HCT116 (cell line): ENCODE measurements around the gene KCTD10. TPM values are rescaled to one million over a fixed set of nuclear protein-coding genes. Genes with fewer than 3 reads are reported as not detected.

Experiments used
- ATAC-seq: fragments of 200-7000 bp; cut with Tn5 transposase; 2 replicates; pipeline ENCODE4 v1.9.1; 2020; ENCODE audit warnings: mild to moderate bottlenecking, moderate library complexity
- BruUV-seq: library from RNA; stranded (reverse); fragments of 400-500 nt; replicated peaks from 2 replicates; lab custom pipeline; 2021; lab: Mats Ljungman, UMichigan
- CTCF ChIA-PET: fragments of 300-600 bp; sonication (Branson Sonifier 250); formaldehyde crosslinking; loops from one replicate; lab custom pipeline; 2021; ENCODE audit warnings: antibody characterized with exemption; lab: Charles Lee
- POLR2A ChIA-PET: fragments of 300-600, 350-600 bp; sonication (Branson Sonifier 250); formaldehyde crosslinking; loops from one replicate; lab custom pipeline; 2021; ENCODE audit warnings: antibody characterized with exemption; lab: Charles Lee
- RAD21 ChIA-PET, 2 experiments: fragments of 300-600 bp; sonication (Branson Sonifier 250); formaldehyde crosslinking; loops; one replicate each; lab custom pipeline; 2023; ENCODE audit warnings: low total read pairs in 2 of 2; ENCODE audit not compliant: uncharacterized antibody in 2 of 2, unreplicated experiment in 2 of 2, low non-redundant PET in 1 of 2; lab: Charles Lee
- DNase-seq: peaks from one replicate; pipeline ENCODE4 v3.0.0-alpha.2; 2010; ENCODE audit warnings: low read depth, low spot score
- H2AFZ ChIP-seq: fragments of 200-600 bp; shearing (Covaris generic), sonication (generic); 2 replicates; pipeline ENCODE4 v1.6.1; 2017; ENCODE audit warnings: low read depth, mixed run types, mixed read lengths, antibody characterized with exemption, low read length; ENCODE audit not compliant: poor library complexity, severe bottlenecking
- H3K27ac ChIP-seq: 2 replicates; pipeline ENCODE4 v1.5.1; 2012; ENCODE audit warnings: low read depth, low read length
- H3K27me3 ChIP-seq: fragments of 200-600 bp; sonication (generic); 2 replicates; pipeline ENCODE4 v1.6.1; 2016; ENCODE audit warnings: mixed run types, low read length, mixed read lengths; ENCODE audit not compliant: insufficient read depth
- H3K36me3 ChIP-seq, 2 experiments: fragments of 200-500 bp in 1 of 2; fragments of 200-600 bp in 1 of 2; sonication (Bioruptor generic) in 1 of 2; sonication (generic) in 1 of 2; 2 replicates each; pipeline versions ENCODE4 v1.5.1 to v1.6.1; 2014 to 2016; ENCODE audit warnings: low read length in 2 of 2, inconsistent platforms in 1 of 2, mixed read lengths in 1 of 2, mixed run types in 1 of 2; ENCODE audit not compliant: insufficient read depth in 2 of 2, control insufficient read depth in 1 of 2
- H3K4me1 ChIP-seq, 2 experiments: fragments of 200-600 bp in 1 of 2; sonication (generic) in 1 of 2; 2 replicates each; pipeline versions ENCODE4 v1.5.1 to v1.6.1; 2012 to 2017; ENCODE audit warnings: low read length in 2 of 2, inconsistent platforms in 1 of 2, mild to moderate bottlenecking in 1 of 2, mixed read lengths in 1 of 2, mixed run types in 1 of 2, moderate library complexity in 1 of 2; ENCODE audit not compliant: insufficient read depth in 2 of 2, control insufficient read depth in 1 of 2
- H3K4me2 ChIP-seq: fragments of 200-600 bp; sonication (generic); 2 replicates; pipeline ENCODE4 v1.6.1; 2017; ENCODE audit warnings: mixed run types, low read length, mixed read lengths
- H3K4me3 ChIP-seq, 2 experiments: fragments of 200-600 bp in 1 of 2; sonication (generic) in 1 of 2; replicated peaks in 1 of 2; 2 replicates each; pipeline ENCODE4 v1.5.1; 2011 to 2016; ENCODE audit warnings: low read length in 2 of 2, control low read depth in 1 of 2, low read depth in 1 of 2, mild to moderate bottlenecking in 1 of 2, mixed read lengths in 1 of 2, mixed run types in 1 of 2
- H3K79me2 ChIP-seq: fragments of 200-600 bp; sonication (generic); 2 replicates; pipeline ENCODE4 v1.6.1; 2017; ENCODE audit warnings: mild to moderate bottlenecking, mixed run types, low read length, moderate library complexity, mixed read lengths; ENCODE audit not compliant: insufficient read depth
- H3K9ac ChIP-seq: fragments of 200-600 bp; sonication (generic); 2 replicates; pipeline ENCODE4 v1.6.1; 2016; ENCODE audit warnings: low read length, mixed read lengths
- H3K9me2 ChIP-seq: fragments of 200-600 bp; sonication (generic), shearing (Covaris generic); 2 replicates; pipeline ENCODE4 v1.6.1; 2017; ENCODE audit warnings: mixed run types, mild to moderate bottlenecking, moderate library complexity; ENCODE audit not compliant: insufficient read depth
- H3K9me3 ChIP-seq, 2 experiments: fragments of 200-500 bp in 1 of 2; fragments of 200-600 bp in 1 of 2; sonication (Bioruptor generic) in 1 of 2; sonication (generic) in 1 of 2; 2 replicates each; pipeline ENCODE4 v1.6.1; 2014 to 2017; ENCODE audit warnings: low read length in 2 of 2, mixed read lengths in 2 of 2, inconsistent platforms in 1 of 2, low read depth in 1 of 2, mild to moderate bottlenecking in 1 of 2, mixed run types in 1 of 2, moderate library complexity in 1 of 2; ENCODE audit not compliant: control insufficient read depth in 1 of 2, insufficient read depth in 1 of 2
- H4K20me1 ChIP-seq: fragments of 200-600 bp; sonication (generic), shearing (Covaris generic); 2 replicates; pipeline ENCODE4 v1.6.1; 2017; ENCODE audit warnings: mixed run types, mild to moderate bottlenecking, moderate library complexity; ENCODE audit not compliant: insufficient read depth
- CBX3 ChIP-seq: IDR thresholded peaks from 2 replicates; pipeline ENCODE4 v1.6.1; 2012; ENCODE audit warnings: low read depth
- EGR1 ChIP-seq: IDR thresholded peaks from 2 replicates; pipeline ENCODE4 v1.6.1; 2012; ENCODE audit warnings: low read depth
- ELF1 ChIP-seq: IDR thresholded peaks from 2 replicates; pipeline ENCODE4 v1.6.1; 2012; ENCODE audit warnings: low read depth, borderline replicate concordance
- EZH2 ChIP-seq: fragments of 200-600 bp; sonication (generic); IDR thresholded peaks from 2 replicates; pipeline ENCODE4 v1.6.1; 2017; ENCODE audit warnings: antibody characterized with exemption, mixed run types
- EZH2phosphoT487 ChIP-seq: fragments of 200-600 bp; IDR thresholded peaks from 2 replicates; pipeline ENCODE4 v1.6.1; 2018; ENCODE audit warnings: antibody characterized with exemption, borderline replicate concordance
- FOSL1 ChIP-seq: IDR thresholded peaks from 2 replicates; pipeline ENCODE4 v1.6.1; 2012; ENCODE audit warnings: low read depth
- JUND ChIP-seq: IDR thresholded peaks from 2 replicates; pipeline ENCODE4 v1.6.1; 2012
- POLR2A ChIP-seq: IDR thresholded peaks from 2 replicates; pipeline ENCODE4 v1.7.0; 2011; ENCODE audit warnings: borderline replicate concordance; ENCODE audit not compliant: insufficient read depth, insufficient read length; ENCODE audit errors: extremely low read depth
- SP1 ChIP-seq: IDR thresholded peaks from 2 replicates; pipeline ENCODE4 v1.6.1; 2012; ENCODE audit warnings: low read depth
- SRF ChIP-seq: IDR thresholded peaks from 2 replicates; pipeline ENCODE4 v1.6.1; 2012; ENCODE audit warnings: low read depth
- TCF7L2 ChIP-seq: IDR thresholded peaks from 2 replicates; pipeline ENCODE4 v1.7.0; 2011; ENCODE audit warnings: borderline replicate concordance, inconsistent platforms; ENCODE audit not compliant: insufficient read depth, insufficient read length; ENCODE audit errors: extremely low read depth
- YY1 ChIP-seq: IDR thresholded peaks from 2 replicates; pipeline ENCODE4 v1.6.1; 2011; ENCODE audit warnings: low read length, low read depth, moderate library complexity, mild to moderate bottlenecking; ENCODE audit not compliant: insufficient replicate concordance; ENCODE audit errors: extremely low read depth
- ZNF274 ChIP-seq: fragments of 200-500 bp; sonication (Bioruptor generic); IDR thresholded peaks from 2 replicates; pipeline ENCODE4 v1.6.1; 2014; ENCODE audit warnings: mild to moderate bottlenecking, low read depth, low read length, inconsistent platforms
- intact Hi-C: fragments of 100-400 bp; cut with micrococcal nuclease; formaldehyde crosslinking; loops from 2 replicates; pipeline ENCODE4 v1.10.0; 2022
- total RNA-seq: library from RNA; stranded (reverse); gene quantifications from one replicate; pipeline ENCODE4 v1.2.1, GENCODE V29; 2021; ENCODE audit not compliant: unreplicated experiment
- TF ChIP-seq, protein P1 (sequence below): IDR thresholded peaks from 2 replicates; pipeline ENCODE4 v1.6.1; 2011; ENCODE audit warnings: mild to moderate bottlenecking, low read length, moderate library complexity; ENCODE audit not compliant: insufficient replicate concordance; ENCODE audit errors: extremely low read depth
- TF ChIP-seq, protein P2 (sequence below): IDR thresholded peaks from 2 replicates; pipeline ENCODE4 v1.6.1; 2012
- TF ChIP-seq, protein P3 (sequence below): IDR thresholded peaks from 2 replicates; pipeline ENCODE4 v1.6.1; 2012
- TF ChIP-seq, protein P4 (sequence below): IDR thresholded peaks from 2 replicates; pipeline ENCODE4 v1.6.1; 2012; ENCODE audit warnings: low read depth

The KCTD10 gene
- total RNA-seq, 1 experiment from 2014 or later, result 34.7 TPM

DNA sequence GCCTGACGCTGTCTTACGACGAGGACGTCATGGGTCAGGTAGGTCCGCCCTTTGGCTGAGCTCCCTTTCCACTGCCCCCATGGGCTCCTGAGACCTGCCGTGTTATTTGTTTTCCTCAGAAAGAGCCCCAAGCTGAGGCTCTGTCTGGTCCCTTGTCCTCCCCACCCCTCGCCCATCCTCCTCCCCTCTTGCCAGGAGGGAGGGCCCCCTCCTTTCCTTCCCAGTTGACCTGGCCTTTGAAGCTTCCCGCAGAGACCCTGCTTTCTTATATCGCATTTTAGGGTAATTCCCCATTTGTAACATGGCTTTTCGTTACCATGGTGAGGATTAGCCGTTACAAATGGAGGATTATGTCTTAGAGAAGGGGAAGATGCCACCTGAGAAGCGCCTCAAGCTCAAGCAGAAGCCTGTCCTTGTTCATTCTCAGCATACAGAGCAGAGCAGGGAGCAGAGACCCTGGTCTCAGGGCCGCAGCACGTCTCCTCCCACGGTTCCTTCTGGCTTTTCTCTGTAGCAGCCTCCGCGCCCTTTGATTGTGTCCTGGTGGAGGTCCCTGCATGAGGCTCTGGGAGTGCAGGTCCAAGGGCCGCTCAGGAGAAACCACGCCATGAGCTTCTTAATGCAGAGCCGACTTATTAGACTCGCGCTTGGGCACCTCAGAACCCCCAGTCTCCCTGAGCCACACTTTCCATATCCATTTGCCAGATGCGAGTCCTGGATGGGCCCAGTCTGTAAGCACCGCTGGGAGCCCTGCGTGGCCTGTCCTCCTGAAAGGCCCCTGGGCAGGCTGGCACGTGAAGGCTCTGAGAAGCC is 47.6 kb upstream of the KCTD10 start (continued):
- TF ChIP-seq, protein P1, sequence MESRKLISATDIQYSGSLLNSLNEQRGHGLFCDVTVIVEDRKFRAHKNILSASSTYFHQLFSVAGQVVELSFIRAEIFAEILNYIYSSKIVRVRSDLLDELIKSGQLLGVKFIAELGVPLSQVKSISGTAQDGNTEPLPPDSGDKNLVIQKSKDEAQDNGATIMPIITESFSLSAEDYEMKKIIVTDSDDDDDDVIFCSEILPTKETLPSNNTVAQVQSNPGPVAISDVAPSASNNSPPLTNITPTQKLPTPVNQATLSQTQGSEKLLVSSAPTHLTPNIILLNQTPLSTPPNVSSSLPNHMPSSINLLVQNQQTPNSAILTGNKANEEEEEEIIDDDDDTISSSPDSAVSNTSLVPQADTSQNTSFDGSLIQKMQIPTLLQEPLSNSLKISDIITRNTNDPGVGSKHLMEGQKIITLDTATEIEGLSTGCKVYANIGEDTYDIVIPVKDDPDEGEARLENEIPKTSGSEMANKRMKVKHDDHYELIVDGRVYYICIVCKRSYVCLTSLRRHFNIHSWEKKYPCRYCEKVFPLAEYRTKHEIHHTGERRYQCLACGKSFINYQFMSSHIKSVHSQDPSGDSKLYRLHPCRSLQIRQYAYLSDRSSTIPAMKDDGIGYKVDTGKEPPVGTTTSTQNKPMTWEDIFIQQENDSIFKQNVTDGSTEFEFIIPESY, result no peak

DNA sequence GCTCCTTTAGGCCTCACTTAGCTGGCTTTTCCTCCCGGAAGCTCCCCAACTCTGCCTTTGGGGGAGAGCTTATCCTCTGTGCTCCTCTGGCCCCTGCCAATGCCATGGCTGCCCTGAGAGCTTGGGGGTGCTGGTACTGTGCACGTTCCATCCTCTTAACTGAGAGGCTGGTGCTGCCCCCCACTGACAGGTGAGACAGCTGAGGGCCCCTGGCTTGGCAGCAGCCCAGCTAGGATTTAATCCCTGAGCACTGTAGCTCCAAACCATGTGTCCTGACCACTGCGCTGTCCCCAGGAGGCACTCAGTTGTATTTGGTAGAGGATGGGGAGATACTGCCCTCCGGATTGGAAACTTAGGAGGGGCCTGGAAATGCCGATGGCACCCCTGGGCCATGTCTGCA is 46.4 kb upstream of the KCTD10 start:
- POLR2A ChIA-PET, result no interaction called here
- Histone ChIP-seq H2AFZ (no peak overlapping the region), H3K27me3 (no peaks in the 10 kb centered on the region), H3K79me2 (no peaks in the 10 kb centered on the region), H3K9me2 (no peaks in the 10 kb centered on the region), H3K4me1 (no peaks in the 10 kb centered on the region), H3K36me3 (peaks cover 0 to 3% of the 10 kb centered on the region in 2 experiments; a peak in 1 of 4 replicates), H4K20me1 (no peaks in the 10 kb centered on the region), H3K4me2 (no peak overlapping the region), H3K4me3 (no peak overlapping the region), H3K9ac (no peak overlapping the region), H3K9me3 (no peaks in the 10 kb centered on the region), H3K27ac (no peak overlapping the region)
- intact Hi-C loops, result no loop called here
- RAD21 ChIA-PET, result no interaction called here
- BruUV-seq, result no TSS peak
- ATAC-seq (no peak), DNase-seq (no peak)
- CTCF ChIA-PET, result no interaction called here
- TF ChIP-seq, protein P1, result no peak
- TF ChIP-seq EZH2 (no peak), EGR1 (no peak), TCF7L2 (no peak), JUND (no peak), ZNF274 (no peak), CBX3 (no peak), ELF1 (no peak), FOSL1 (no peak), YY1 (no peak), POLR2A (no peak), SP1 (no peak), SRF (no peak), EZH2phosphoT487 (no peak)
- TF ChIP-seq, protein P2, sequence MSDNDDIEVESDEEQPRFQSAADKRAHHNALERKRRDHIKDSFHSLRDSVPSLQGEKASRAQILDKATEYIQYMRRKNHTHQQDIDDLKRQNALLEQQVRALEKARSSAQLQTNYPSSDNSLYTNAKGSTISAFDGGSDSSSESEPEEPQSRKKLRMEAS, result no peak
- TF ChIP-seq, protein P3, sequence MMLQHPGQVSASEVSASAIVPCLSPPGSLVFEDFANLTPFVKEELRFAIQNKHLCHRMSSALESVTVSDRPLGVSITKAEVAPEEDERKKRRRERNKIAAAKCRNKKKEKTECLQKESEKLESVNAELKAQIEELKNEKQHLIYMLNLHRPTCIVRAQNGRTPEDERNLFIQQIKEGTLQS, result no peak
- TF ChIP-seq, protein P4, sequence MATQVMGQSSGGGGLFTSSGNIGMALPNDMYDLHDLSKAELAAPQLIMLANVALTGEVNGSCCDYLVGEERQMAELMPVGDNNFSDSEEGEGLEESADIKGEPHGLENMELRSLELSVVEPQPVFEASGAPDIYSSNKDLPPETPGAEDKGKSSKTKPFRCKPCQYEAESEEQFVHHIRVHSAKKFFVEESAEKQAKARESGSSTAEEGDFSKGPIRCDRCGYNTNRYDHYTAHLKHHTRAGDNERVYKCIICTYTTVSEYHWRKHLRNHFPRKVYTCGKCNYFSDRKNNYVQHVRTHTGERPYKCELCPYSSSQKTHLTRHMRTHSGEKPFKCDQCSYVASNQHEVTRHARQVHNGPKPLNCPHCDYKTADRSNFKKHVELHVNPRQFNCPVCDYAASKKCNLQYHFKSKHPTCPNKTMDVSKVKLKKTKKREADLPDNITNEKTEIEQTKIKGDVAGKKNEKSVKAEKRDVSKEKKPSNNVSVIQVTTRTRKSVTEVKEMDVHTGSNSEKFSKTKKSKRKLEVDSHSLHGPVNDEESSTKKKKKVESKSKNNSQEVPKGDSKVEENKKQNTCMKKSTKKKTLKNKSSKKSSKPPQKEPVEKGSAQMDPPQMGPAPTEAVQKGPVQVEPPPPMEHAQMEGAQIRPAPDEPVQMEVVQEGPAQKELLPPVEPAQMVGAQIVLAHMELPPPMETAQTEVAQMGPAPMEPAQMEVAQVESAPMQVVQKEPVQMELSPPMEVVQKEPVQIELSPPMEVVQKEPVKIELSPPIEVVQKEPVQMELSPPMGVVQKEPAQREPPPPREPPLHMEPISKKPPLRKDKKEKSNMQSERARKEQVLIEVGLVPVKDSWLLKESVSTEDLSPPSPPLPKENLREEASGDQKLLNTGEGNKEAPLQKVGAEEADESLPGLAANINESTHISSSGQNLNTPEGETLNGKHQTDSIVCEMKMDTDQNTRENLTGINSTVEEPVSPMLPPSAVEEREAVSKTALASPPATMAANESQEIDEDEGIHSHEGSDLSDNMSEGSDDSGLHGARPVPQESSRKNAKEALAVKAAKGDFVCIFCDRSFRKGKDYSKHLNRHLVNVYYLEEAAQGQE, result no peak
